Activated CD8-positive, alpha-beta memory T cell treated with anti-CD3 and anti-CD28 coated beads, Interleukin-2, amount 50 U/mL, for 1 hour (primary cell): ENCODE data around the gene SKAP1.
"Not testable (repeated sequence)": the region's sequence is repeated elsewhere in the genome, so short reads cannot be mapped to it uniquely, and the experiment has no call there.

ENCODE experiments used
- DNase-seq: peaks from one replicate; pipeline ENCODE4 v3.0.0-alpha.2; 2020; ENCODE audit errors: extremely low read depth

The SKAP1 gene

GRCh38 chr17:48328457-48328856, 101.6 kb downstream of the SKAP1 start:
- DNase-seq, result no peak

- DNase-seq, result no peak
These were observed 103.7 kb downstream of the SKAP1 start for GRCh38 chr17:48326310-48326709.

DNA sequence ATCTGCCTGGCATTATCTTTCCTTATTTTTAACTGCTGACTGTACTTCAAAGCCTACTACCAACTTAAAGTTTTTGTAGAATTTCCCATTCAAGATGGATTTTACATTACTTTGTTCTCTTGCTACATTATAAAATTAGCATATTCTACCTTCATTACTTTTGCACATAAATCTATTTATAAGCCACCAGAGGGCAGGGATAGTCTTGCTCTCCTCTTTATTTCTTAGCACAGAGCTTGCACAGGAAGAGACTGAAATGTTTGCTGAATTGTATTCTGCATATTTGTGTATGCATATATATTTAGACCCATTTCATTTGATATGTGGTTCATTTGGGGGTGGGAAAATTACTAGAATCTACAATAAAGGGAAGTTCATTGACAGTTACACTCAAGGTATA, 108.0 kb downstream of the SKAP1 start:
- DNase-seq, result no peak

GRCh38 chr17:48317732-48318131, 112.3 kb downstream of the SKAP1 start:
- no peak for DNase-seq

- DNase-seq, result no peak
These were observed 115.3 kb downstream of the SKAP1 start for GRCh38 chr17:48314716-48315115.

GRCh38 chr17:48313096-48313755, 116.8 kb downstream of the SKAP1 start:
- DNase-seq, result no peak

DNA sequence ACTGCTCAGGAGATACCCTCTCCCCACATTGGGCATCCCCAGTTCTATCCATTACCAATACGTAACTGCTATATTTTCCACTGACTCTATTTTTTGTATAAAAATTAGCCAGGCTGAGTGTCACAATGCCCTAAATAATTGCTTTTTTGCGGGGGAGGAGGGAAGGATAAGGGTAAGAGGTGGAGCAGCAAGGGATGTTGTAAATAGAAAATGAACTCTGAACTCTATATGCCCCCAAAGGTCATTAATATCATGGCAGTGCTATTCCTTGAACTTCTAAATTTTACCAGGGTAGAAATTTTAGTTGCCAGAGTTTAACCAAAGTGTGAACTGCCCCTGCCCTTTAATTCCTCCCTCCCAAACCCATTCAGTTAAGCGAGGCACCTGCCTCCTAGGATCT, 118.7 kb downstream of the SKAP1 start:
- no peak for DNase-seq

DNA sequence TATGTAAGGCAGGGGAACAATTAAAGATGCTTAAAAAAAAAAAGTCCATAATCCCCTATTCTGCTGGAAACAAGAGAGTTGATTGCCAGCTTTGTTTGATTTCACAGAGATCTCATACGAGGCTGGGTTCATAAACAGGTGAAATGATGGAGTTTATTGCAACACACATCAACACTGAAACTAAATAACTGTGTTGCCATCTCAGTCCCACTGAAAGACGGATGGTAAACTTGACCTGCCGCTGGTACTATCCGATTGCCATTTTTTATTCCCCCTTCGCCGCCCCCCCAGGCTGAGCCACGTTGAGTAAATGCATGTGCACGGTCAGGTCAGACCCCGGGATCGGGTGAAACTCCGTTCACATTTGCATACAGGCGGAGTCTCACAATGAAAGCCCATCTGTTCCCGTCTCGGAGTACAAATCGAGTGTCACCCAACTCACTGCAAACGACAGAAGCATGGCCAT, 119.2 kb downstream of the SKAP1 start:
- no peak for DNase-seq

- no peak for DNase-seq
These were observed 121.4 kb downstream of the SKAP1 start for GRCh38 chr17:48308581-48308980.

- no peak for DNase-seq
These were observed 122.1 kb downstream of the SKAP1 start for GRCh38 chr17:48307814-48308411.

GRCh38 chr17:48307255-48307654, 122.8 kb downstream of the SKAP1 start:
- DNase-seq, result no peak

- DNase-seq, result no peak
These were observed 129.0 kb downstream of the SKAP1 start for GRCh38 chr17:48301002-48301401.

- DNase-seq, result no peak
These were observed 130.3 kb downstream of the SKAP1 start for GRCh38 chr17:48299760-48300159.

DNA sequence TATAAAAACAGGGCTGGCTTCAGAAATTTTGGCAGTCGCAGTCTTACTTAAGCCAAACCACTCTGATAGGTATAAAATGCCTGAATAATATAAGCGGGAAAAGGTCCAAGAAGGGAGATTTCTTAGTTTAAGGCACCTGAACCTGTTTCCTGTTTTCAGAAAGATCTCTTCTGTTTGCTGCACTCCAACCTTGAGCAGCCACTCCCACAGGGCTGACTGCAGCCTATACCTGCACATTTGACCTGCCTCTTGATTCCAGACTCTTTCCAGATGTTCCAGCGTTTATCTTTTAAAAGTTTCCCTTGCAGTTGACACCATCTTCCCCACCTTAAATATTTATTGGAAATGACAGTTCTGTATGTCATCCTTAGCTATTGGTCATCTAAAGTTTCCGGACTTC, 132.2 kb downstream of the SKAP1 start:
- no peak for DNase-seq

DNA sequence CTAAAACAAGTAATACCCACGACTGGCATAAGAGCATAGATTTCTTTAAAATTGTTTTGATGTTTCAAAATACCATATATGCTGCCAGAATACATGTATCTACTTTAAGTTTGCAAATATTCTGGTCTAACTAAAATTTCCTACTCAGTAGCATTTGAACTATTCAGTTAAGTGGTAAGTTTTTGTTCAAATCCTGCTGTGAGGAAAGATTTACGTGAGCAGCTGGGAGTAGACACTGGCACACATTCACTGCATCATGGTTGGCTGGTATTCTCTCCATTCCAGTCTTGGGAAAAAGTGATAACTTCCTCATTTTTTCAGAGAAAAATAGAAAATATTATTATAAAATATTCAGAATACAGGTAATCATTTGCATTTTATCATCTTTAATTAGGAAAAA, 133.6 kb downstream of the SKAP1 start:
- no peak for DNase-seq

DNA sequence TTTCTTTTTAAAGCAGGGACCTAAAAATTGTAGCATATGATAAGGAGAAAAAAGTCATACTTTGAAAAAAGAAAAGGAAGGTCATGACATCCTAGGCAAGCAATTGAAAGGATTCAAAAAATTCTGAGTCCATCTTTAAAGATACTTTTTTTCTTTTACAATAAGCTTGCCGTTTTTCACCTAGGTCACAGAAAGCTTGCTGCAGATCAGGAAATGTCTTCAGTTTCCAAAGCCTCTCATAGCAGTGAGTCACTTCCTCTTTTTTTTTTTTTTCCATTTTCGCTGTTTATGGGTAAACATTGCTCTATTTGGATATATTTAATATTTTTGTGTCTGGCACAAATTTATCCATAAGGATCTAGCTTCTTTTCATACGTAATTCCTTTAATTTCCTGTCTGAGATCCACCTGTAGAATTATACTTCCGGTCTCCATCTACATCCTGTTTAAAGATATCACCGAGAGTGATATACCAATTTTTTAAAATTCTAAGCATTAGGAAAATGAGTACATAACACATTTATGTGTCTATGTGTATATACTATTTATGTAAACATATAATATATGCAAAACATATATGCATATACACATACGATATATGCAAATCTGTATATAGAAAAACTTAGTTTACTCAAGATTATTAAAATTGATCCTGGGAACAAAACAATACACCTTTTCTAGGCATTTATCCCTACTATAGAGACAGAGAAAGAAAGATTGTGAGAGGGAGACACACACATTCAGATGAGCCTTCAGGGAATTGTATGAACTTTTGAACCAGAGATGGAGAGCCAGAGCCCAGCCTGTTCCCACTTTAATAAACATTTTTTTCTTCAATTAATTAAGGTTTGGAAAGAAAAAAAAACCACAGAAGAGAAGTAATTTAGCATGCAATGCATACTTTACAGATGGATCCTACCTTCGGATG, 134.4 kb downstream of the SKAP1 start:
- DNase-seq, result no peak

DNA sequence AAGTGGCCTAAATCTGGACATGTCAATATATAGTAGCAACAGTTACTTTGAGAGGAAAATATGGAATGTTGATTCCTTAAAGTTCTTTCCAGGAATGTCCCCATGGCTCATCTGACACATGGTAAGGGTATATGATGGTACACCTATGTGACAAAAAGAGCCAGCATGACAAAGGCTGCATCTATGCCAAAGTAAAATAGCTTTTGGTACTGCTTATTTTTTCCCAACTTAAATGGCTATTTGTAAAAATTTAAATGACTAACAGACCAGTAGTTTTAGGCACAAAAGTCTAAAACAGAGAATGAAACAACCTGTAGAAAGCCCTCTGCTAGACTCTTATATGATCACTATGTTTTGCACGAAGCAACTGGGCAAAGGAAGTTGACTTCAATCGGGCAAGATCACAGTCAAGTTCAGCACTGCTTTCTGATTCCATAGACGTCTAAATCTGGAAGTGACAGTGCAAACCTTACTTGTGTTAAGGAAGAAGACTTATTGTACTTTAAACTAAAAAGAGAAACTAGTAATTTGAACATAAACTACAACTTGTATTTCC, 135.1 kb downstream of the SKAP1 start:
- no peak for DNase-seq

- DNase-seq, result no peak
These were observed 135.8 kb downstream of the SKAP1 start for GRCh38 chr17:48294020-48294805.

DNA sequence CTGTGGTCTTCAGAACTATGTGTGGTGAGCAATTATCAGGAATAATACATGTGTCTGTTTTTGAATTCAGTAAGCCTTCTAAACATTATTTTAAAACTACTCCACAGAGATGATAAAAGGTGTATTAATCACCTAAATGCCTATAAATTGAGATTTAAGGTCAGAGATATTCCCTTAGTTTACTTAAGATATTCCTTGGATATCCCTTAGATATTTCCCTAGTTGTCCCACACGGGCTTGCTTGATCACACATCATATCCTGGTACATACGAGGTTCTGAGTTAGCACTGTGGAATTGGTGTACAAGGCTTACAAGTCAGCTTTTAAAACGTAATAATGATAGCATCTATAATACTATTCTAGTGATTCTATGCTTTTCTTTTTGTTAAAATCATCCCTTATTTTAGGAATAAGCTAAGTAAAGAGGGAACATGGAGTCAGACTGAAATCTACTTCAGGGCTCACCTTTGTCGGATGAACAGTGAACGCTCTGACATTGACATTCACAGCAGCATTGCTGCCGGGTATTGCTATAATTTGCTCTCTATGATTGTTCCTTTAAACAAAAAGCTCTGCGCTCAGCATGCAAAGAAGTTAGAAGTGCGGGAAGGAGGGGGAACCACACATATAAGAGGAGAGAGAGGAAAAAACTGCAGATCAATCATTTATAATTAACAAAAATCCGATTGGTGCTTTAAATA, 136.5 kb downstream of the SKAP1 start:
- DNase-seq, result no peak

DNA sequence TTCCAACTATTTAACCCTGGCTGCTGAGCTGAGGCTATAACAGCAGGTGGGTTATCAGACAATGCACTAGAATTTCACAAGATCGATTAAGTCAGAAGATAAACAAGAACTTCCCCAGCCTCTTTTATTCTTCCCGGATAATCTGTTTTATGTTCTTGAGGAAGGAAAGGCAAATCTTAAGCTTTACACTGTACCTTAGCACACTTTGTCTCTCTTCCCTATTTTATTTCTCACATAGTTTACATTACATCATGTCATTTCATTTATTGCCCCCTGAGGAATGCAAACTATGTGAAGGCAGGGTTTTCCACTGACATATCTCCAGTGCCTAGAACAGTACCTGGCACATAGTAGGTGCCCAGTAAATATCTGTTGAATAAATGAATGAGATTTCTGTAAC, 139.6 kb downstream of the SKAP1 start:
- no peak for DNase-seq

DNA sequence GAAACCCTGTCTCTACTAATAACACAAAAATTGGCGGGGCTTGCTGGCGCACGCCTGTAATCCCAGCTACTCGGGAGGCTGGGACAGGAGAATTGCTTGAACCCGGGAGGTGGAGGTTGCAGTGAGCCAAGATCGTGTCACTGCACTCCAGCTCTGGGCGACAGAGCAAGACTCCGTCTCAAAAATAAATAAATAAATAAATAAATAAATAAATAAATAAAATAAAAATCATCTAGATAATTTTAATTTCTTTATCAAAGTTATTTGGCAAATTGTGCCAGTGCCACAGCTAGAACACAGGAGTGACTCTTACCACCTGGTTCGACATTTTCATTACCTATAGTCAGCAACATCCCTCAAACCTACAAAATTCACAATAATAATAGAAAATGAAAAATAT, 143.1 kb downstream of the SKAP1 start:
- DNase-seq, result not testable (repeated sequence)
